Spleen (tissue), 11 donors: ENCODE data around the gene ZDHHC9. TPM values are rescaled to one million over a fixed set of nuclear protein-coding genes. Genes with fewer than 3 reads are reported as not detected.

Source experiments
- DNase-seq: peaks from one replicate; pipeline ENCODE4 v3.0.0-alpha.2; 2020
- H3K27ac ChIP-seq, 8 donors: fragments of 200-600 bp; sonication (generic) in 7 of 8; 1 replicate in 4 of 8; 2 replicates in 4 of 8; pipeline versions ENCODE4 v1.5.0 to v1.8.0; 2016 to 2021; ENCODE audit warnings: inconsistent platforms in 4 of 8, mild to moderate bottlenecking in 4 of 8, moderate library complexity in 1 of 8
- H3K27me3 ChIP-seq, 7 donors: fragments of 200-600 bp; sonication (generic) in 6 of 7; replicated peaks in 1 of 7; 1 replicate in 4 of 7; 2 replicates in 3 of 7; pipeline versions ENCODE4 v1.5.0 to v1.8.0; 2016 to 2021; ENCODE audit warnings: inconsistent platforms in 3 of 7, mild to moderate bottlenecking in 1 of 7
- H3K36me3 ChIP-seq, 6 donors: fragments of 200-600 bp; sonication (generic) in 5 of 6; 1 replicate in 4 of 6; 2 replicates in 2 of 6; pipeline versions ENCODE4 v1.5.0 to v1.8.0; 2016 to 2021; ENCODE audit warnings: inconsistent platforms in 2 of 6
- H3K4me1 ChIP-seq, 6 donors: fragments of 200-600 bp; sonication (generic) in 5 of 6; 1 replicate in 3 of 6; 2 replicates in 3 of 6; pipeline versions ENCODE4 v1.5.0 to v1.8.0; 2016 to 2021; ENCODE audit warnings: inconsistent platforms in 3 of 6
- H3K4me3 ChIP-seq, 8 donors: fragments of 200-600 bp; sonication (generic) in 7 of 8; 1 replicate in 4 of 8; 2 replicates in 4 of 8; pipeline versions ENCODE4 v1.5.0 to v1.8.0; 2016 to 2021; ENCODE audit warnings: inconsistent platforms in 4 of 8, mild to moderate bottlenecking in 4 of 8, moderate library complexity in 2 of 8
- H3K9me3 ChIP-seq, 8 donors: fragments of 200-600 bp; sonication (generic) in 7 of 8; 1 replicate in 4 of 8; 2 replicates in 4 of 8; pipeline versions ENCODE4 v1.5.0 to v1.8.0; 2016 to 2021; ENCODE audit warnings: inconsistent platforms in 4 of 8
- POLR2A ChIP-seq, 3 donors: fragments of 450-650 bp; IDR thresholded peaks; one replicate each; pipeline ENCODE4 v1.5.1; 2017; ENCODE audit warnings: antibody characterized with exemption in 3 of 3, mild to moderate bottlenecking in 1 of 3
- POLR2AphosphoS5 ChIP-seq, 3 donors: sonication (generic); formaldehyde crosslinking; IDR thresholded peaks; one replicate each; pipeline ENCODE4 v1.5.1; 2017; ENCODE audit warnings: antibody characterized with exemption in 3 of 3
- WGBS, 5 donors: extraction: QIAGEN DNeasy Blood & Tissue Kit in 3 of 5; methylation state at CpG; one replicate each; pipeline versions ENCODE4 v1.1.5 to v1.1.7; 2013 to 2018; 5-methylcytosine and 5-hydroxymethylcytosine counted together
- intact Hi-C: fragments of 100-400 bp; cut with DNase I; formaldehyde crosslinking; loops from one replicate; pipeline ENCODE4 v1.15.0; 2023; ENCODE audit warnings: low total_unique reads
- polyA plus RNA-seq, 3 donors: library from polyadenylated mRNA; stranded (reverse); fragments of 200-250 nt; gene quantifications; one replicate each; pipeline ENCODE4 v1.2.1, GENCODE V29; 2013
- total RNA-seq, 7 donors: library from RNA; depleted of rRNA in 3 of 7; stranded (reverse); fragments of >200 nt in 3 of 7; fragmentation: NEBNext Ultra II Directional in 4 of 7; extraction: Animal tissue kit (Norgen Biotek cat#: 25700) in 4 of 7; gene quantifications; one replicate each; pipeline versions ENCODE4 v1.1.0 to v1.2.1, GENCODE V29; 2016 to 2021
- TF ChIP-seq, protein P1 (sequence below), 11 experiments: fragments of 200-600 bp in 7 of 11; fragments of 450-650 bp in 4 of 11; sonication (generic) in 4 of 11; IDR thresholded peaks in 8 of 11; conservative IDR thresholded peaks in 3 of 11; 1 replicate in 7 of 11; 2 replicates in 4 of 11; pipeline versions ENCODE4 v1.4.0 to v1.8.0; 2016 to 2021; ENCODE audit warnings: antibody characterized with exemption in 11 of 11, inconsistent platforms in 4 of 11, mild to moderate bottlenecking in 1 of 11
- donor health status: healthy with polysubstance abuse.
- donor health status: DM: no; HTN: no; CAD: no; lungs with moderate emphysema.
- donor health status: DM: no; HTN: no; CAD: no.
- donor health status: Bipolar disorder and iron deficiency.
- donor health status: healthy.
- donor health status: DM: no; HTN: no; CAD: no.
- donor health status: DM: yes; HTN: yes; CAD: no.

ZDHHC9 gene
- total and polyA plus RNA-seq, 10 donors: 1.2 to 9.2 (median 5.2) TPM

DNA sequence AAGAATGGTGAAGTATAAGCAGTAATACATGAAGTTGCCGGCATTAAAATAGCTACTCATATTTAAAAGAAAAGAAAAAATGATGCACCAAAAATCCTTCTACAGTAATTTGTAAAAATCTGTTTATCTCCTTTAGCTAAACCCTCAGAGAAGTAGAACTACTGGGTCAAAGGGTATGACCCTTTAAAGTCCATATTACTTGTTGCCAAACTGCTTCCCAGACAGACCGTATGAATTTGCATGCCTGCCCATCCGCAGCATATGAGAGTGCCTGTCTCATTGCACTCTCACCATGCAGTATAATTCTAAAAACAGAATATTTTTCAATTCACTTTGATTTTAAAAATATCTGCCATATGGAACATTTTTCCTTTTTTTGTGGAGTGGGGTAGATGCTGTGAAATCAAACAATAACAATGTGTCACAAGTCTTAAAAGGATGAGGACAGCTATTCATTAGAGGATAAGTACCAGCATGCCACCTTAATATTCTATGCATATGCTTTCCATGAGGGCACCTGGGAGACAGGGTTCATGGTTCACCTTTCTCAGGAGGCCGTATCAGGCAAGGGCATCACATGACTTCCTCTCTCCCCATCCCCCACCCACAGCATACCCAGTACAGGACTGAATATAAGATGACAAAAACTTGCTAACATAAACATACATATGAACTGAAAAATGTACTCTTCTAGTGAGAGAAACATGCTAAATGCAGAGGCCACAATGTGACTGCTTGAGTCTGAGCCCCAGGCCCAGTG lies 17.8 kb downstream of the ZDHHC9 start:
- TF ChIP-seq, protein P1, sequence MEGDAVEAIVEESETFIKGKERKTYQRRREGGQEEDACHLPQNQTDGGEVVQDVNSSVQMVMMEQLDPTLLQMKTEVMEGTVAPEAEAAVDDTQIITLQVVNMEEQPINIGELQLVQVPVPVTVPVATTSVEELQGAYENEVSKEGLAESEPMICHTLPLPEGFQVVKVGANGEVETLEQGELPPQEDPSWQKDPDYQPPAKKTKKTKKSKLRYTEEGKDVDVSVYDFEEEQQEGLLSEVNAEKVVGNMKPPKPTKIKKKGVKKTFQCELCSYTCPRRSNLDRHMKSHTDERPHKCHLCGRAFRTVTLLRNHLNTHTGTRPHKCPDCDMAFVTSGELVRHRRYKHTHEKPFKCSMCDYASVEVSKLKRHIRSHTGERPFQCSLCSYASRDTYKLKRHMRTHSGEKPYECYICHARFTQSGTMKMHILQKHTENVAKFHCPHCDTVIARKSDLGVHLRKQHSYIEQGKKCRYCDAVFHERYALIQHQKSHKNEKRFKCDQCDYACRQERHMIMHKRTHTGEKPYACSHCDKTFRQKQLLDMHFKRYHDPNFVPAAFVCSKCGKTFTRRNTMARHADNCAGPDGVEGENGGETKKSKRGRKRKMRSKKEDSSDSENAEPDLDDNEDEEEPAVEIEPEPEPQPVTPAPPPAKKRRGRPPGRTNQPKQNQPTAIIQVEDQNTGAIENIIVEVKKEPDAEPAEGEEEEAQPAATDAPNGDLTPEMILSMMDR (IDR thresholded peaks at IDR 0.05 in 8 of 11, conservative IDR thresholded peaks at IDR 0.05 in 3 of 11): no peak
- TF ChIP-seq POLR2A (IDR thresholded peaks at IDR 0.05) (no peak), POLR2AphosphoS5 (IDR thresholded peaks at IDR 0.05) (no peak)
- H3K27me3 ChIP-seq: no peaks in the 10 kb centered on the region
- DNase-seq: no peak
- no peak overlapping the region for H3K4me3 ChIP-seq
- peaks cover 0 to 19% (median 0%) of the 10 kb centered on the region in 6 donors for H3K4me1 ChIP-seq
- no peaks in the 10 kb centered on the region for H3K9me3 ChIP-seq
- intact Hi-C loops: loop anchor here (10.0 kb wide), 1 partner anchor 191 kb away; no protein-coding TSS in a partner anchor
- H3K27ac ChIP-seq: no peak overlapping the region
- WGBS, 5 donors: 58 to 64% (median 61%) methylated on average over 4 of the region's 4 CpGs
- no peaks in the 10 kb centered on the region for H3K36me3 ChIP-seq

DNA sequence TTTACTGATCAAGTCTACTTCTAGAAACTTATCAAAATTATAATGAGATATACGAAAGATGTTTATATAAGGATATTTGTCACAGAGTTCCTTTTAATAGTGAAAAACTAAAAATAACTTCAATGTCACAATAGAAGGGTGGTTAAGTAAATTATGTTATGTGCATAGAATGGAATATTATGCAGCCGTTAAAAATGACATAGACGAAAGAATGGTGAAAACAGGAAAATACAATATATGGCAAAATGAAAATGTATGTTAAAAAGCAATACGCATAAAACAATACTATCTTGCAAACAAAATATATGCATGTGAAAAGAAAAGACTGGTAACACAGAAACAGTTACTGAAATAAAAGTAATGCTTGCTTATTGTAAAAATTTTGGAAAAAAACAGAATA lies 19.1 kb downstream of the ZDHHC9 start:
- Histone ChIP-seq H3K4me3 (no peak overlapping the region), H3K27me3 (no peaks in the 10 kb centered on the region), H3K36me3 (no peaks in the 10 kb centered on the region), H3K27ac (no peak overlapping the region), H3K4me1 (peaks cover 0 to 19% (median 0%) of the 10 kb centered on the region in 6 donors), H3K9me3 (no peaks in the 10 kb centered on the region)
- WGBS, 5 donors: 93 to 98% (median 95%) methylated on average over 4 of the region's 4 CpGs
- no peak for TF ChIP-seq POLR2A (IDR thresholded peaks at IDR 0.05)
- TF ChIP-seq POLR2AphosphoS5 (IDR thresholded peaks at IDR 0.05): no peak
- TF ChIP-seq, protein P1 (IDR thresholded peaks at IDR 0.05 in 8 of 11, conservative IDR thresholded peaks at IDR 0.05 in 3 of 11): no peak
- no peak for DNase-seq
- intact Hi-C loops: loop anchor here (10.0 kb wide), 1 partner anchor 190 kb away; no protein-coding TSS in a partner anchor

DNA sequence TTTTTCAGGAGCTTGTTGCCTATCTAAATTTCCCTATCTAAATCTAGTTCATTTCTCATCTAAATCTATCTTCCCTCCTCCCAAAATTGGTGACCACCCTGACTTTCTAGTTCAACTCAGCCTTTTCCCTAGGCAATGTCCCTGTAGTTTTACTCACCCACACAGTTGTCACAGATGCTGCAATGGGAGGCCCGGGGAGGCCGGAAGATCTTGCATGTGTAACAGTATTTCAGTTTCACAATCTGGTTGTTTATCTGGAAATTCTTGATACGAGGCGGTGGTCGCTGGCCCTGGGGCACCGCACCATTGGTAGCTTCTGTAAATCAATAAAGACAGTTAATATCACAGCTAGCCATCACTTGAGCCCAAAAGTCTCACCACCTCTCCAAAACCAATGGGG lies 20.2 kb downstream of the ZDHHC9 start:
- TF ChIP-seq, protein P1 (IDR thresholded peaks at IDR 0.05 in 8 of 11, conservative IDR thresholded peaks at IDR 0.05 in 3 of 11): peak in 3 of 11 experiments; percentile 8 to 19 (median 9)
- TF ChIP-seq POLR2A (IDR thresholded peaks at IDR 0.05): no peak
- Histone ChIP-seq H3K27me3 (no peaks in the 10 kb centered on the region), H3K27ac (peak overlapping the region in 3 of 8 donors; percentile 17 to 68 (median 44)), H3K9me3 (no peaks in the 10 kb centered on the region), H3K4me3 (no peak overlapping the region), H3K36me3 (no peaks in the 10 kb centered on the region), H3K4me1 (peaks cover 0 to 19% (median 0%) of the 10 kb centered on the region in 6 donors)
- intact Hi-C loops: loop anchor here (10.0 kb wide), 1 partner anchor 189 kb away; no protein-coding TSS in a partner anchor
- no peak for DNase-seq
- WGBS, 5 donors: 33 to 77% (median 67%) methylated on average over 5 to 6 of the region's 6 CpGs

DNA sequence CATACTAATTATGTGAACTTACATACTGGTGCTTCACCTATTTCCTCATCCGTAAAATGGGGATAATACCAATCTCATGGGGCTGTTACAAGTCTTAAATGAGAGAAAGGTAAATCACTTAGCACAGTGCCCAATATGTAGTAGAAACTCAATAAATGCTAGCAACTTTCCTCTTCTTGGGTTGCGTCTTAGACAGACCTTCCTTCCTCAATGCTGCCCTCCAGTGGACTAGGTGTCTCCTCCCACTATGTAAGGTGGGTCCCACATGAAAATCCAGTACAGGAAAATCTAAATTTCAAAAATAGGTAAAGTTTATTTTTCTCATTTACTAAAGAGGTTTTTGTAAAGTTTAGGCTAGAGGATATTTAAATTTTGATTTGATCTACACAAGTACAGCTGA lies 20.6 kb downstream of the ZDHHC9 start:
- 39 to 54% (median 49%) methylated on average over 2 of the region's 2 CpGs for WGBS, 5 donors
- Histone ChIP-seq H3K27ac (peak overlapping the region in 2 of 8 donors; percentile 44 to 68), H3K27me3 (no peaks in the 10 kb centered on the region), H3K9me3 (no peaks in the 10 kb centered on the region), H3K36me3 (no peaks in the 10 kb centered on the region), H3K4me3 (no peak overlapping the region), H3K4me1 (peaks cover 0 to 19% (median 0%) of the 10 kb centered on the region in 6 donors)
- intact Hi-C loops: loop anchor here (10.0 kb wide), 1 partner anchor 188 kb away; no protein-coding TSS in a partner anchor
- DNase-seq: no peak
- TF ChIP-seq POLR2AphosphoS5 (IDR thresholded peaks at IDR 0.05): no peak
- TF ChIP-seq, protein P1 (IDR thresholded peaks at IDR 0.05 in 8 of 11, conservative IDR thresholded peaks at IDR 0.05 in 3 of 11): peak; percentile 40 to 73 (median 66)
- TF ChIP-seq POLR2A (IDR thresholded peaks at IDR 0.05): no peak
